Measurements from ENCODE around the gene CABP1.

- TF ChIP-seq, protein P1, sequence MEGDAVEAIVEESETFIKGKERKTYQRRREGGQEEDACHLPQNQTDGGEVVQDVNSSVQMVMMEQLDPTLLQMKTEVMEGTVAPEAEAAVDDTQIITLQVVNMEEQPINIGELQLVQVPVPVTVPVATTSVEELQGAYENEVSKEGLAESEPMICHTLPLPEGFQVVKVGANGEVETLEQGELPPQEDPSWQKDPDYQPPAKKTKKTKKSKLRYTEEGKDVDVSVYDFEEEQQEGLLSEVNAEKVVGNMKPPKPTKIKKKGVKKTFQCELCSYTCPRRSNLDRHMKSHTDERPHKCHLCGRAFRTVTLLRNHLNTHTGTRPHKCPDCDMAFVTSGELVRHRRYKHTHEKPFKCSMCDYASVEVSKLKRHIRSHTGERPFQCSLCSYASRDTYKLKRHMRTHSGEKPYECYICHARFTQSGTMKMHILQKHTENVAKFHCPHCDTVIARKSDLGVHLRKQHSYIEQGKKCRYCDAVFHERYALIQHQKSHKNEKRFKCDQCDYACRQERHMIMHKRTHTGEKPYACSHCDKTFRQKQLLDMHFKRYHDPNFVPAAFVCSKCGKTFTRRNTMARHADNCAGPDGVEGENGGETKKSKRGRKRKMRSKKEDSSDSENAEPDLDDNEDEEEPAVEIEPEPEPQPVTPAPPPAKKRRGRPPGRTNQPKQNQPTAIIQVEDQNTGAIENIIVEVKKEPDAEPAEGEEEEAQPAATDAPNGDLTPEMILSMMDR (IDR thresholded peaks at IDR 0.05; ENCODE audit: insufficient read depth, low read length, poor library complexity, severe bottlenecking): no peak
- TF ChIP-seq EZH2phosphoT487 (conservative IDR thresholded peaks at IDR 0.05; ENCODE audit: low read length): no peak
These were observed 721 bp downstream of the CABP1 start for GRCh38 chr12:120640861-120641833.

Measured in SU-DHL-6 (cell line).